Measurements from ENCODE around the gene ZBTB12.
A peak's percentile ranks its signal among the peaks of the same experiment; 100 is the strongest.
"Not testable (repeated sequence)": the region's sequence is repeated elsewhere in the genome, so short reads cannot be mapped to it uniquely, and the experiment has no call there.

The ZBTB12 gene

GRCh38 chr6:31919624-31920303, 17.9 kb upstream of the ZBTB12 start:
- DNase-seq (ENCODE audit: low spot score) = no peak

- no peak for DNase-seq (ENCODE audit: low spot score)
These were observed 16.3 kb upstream of the ZBTB12 start for GRCh38 chr6:31918069-31918720.

GRCh38 chr6:31915756-31916155, 13.9 kb upstream of the ZBTB12 start:
- no peak for DNase-seq (ENCODE audit: low spot score)

- DNase-seq (ENCODE audit: low spot score) = no peak
These were observed 13.5 kb upstream of the ZBTB12 start for GRCh38 chr6:31915351-31915750.

- DNase-seq (ENCODE audit: low spot score) = no peak
These were observed 10.1 kb upstream of the ZBTB12 start for GRCh38 chr6:31911826-31912585.

- DNase-seq (ENCODE audit: low spot score) = not testable (repeated sequence)
These were observed 7.4 kb upstream of the ZBTB12 start for GRCh38 chr6:31909298-31909697.

GRCh38 chr6:31908791-31909190, 6.9 kb upstream of the ZBTB12 start:
- DNase-seq (ENCODE audit: low spot score) = no peak

- DNase-seq (ENCODE audit: low spot score) = not testable (repeated sequence)
These were observed 6.4 kb upstream of the ZBTB12 start for GRCh38 chr6:31908255-31908654.

- no peak for DNase-seq (ENCODE audit: low spot score)
These were observed 5.4 kb upstream of the ZBTB12 start for GRCh38 chr6:31907158-31907813.

- not testable (repeated sequence) for DNase-seq (ENCODE audit: low spot score)
These were observed 4.8 kb upstream of the ZBTB12 start for GRCh38 chr6:31906727-31907126.

GRCh38 chr6:31906122-31906521, 4.2 kb upstream of the ZBTB12 start:
- no peak for DNase-seq (ENCODE audit: low spot score)

GRCh38 chr6:31905041-31905440, 3.2 kb upstream of the ZBTB12 start:
- DNase-seq (ENCODE audit: low spot score) = no peak

- DNase-seq (ENCODE audit: low spot score) = no peak
These were observed 2.1 kb upstream of the ZBTB12 start for GRCh38 chr6:31903957-31904356.

GRCh38 chr6:31901415-31901952, 402 bp downstream of the ZBTB12 start:
- DNase-seq (ENCODE audit: low spot score) = peak; percentile 63

- DNase-seq (ENCODE audit: low spot score) = no peak
These were observed 920 bp downstream of the ZBTB12 start for GRCh38 chr6:31900917-31901414.

GRCh38 chr6:31899882-31900722, 1.8 kb downstream of the ZBTB12 start:
- DNase-seq (ENCODE audit: low spot score) = no peak

- DNase-seq (ENCODE audit: low spot score) = no peak
These were observed 2.7 kb downstream of the ZBTB12 start for GRCh38 chr6:31899215-31899614.

GRCh38 chr6:31898383-31899011, 3.4 kb downstream of the ZBTB12 start:
- DNase-seq (ENCODE audit: low spot score) = peak; percentile 41

GRCh38 chr6:31897612-31898382, 4.1 kb downstream of the ZBTB12 start, which contains the start of gene EHMT2:
EHMT2 (minus strand) TSS chr6:31897698; CDS start chr6:31897677, 21 bp downstream.
- peak; percentile 80 for DNase-seq (ENCODE audit: low spot score)

Data from CD4-positive, alpha-beta T cell treated with Interleukin-15 for 4 hours (primary cell).